WTC11 (cell line): ENCODE measurements around the gene HGS. TPM values are rescaled to one million over a fixed set of nuclear protein-coding genes. Genes with fewer than 3 reads are reported as not detected.

ENCODE experiments used
- ATAC-seq: fragments of 200-7000 bp; cut with Tn5 transposase; 2 replicates; pipeline ENCODE4 v1.10.0; 2021; ENCODE audit warnings: mild to moderate bottlenecking, moderate library complexity
- CTCF ChIA-PET: fragments of 300-600 bp; sonication (Branson Sonifier 250); formaldehyde crosslinking; loops from one replicate; lab custom pipeline; 2021; ENCODE audit warnings: antibody characterized with exemption; lab: Charles Lee
- POLR2A ChIA-PET: fragments of 350-600 bp; sonication (Branson Sonifier 250); formaldehyde crosslinking; loops from one replicate; lab custom pipeline; 2021; ENCODE audit warnings: antibody characterized with exemption; lab: Charles Lee
- DNase-seq: peaks from one replicate; pipeline ENCODE4 v3.0.0; 2021; ENCODE audit warnings: low spot score
- H3K27ac Mint-ChIP-seq: 2 replicates; pipeline ENCODE4 v1.8.0; 2021; ENCODE audit warnings: mixed read lengths
- H3K27me3 Mint-ChIP-seq: 2 replicates; pipeline ENCODE4 v1.8.0; 2021; ENCODE audit warnings: low read depth, mild to moderate bottlenecking, moderate library complexity, mixed read lengths
- H3K36me3 Mint-ChIP-seq: 2 replicates; pipeline ENCODE4 v1.8.0; 2021; ENCODE audit warnings: mixed read lengths
- H3K4me1 Mint-ChIP-seq: 2 replicates; pipeline ENCODE4 v1.8.0; 2022; ENCODE audit warnings: mixed read lengths
- H3K4me3 Mint-ChIP-seq: 2 replicates; pipeline ENCODE4 v1.8.0; 2021; ENCODE audit warnings: mild to moderate bottlenecking, moderate library complexity, mixed read lengths
- H3K9me3 Mint-ChIP-seq: 2 replicates; pipeline ENCODE4 v1.8.0; 2021; ENCODE audit warnings: mixed read lengths
- CBFB ChIP-seq: sonication (generic); formaldehyde crosslinking; IDR thresholded peaks from 2 replicates; pipeline ENCODE4 v1.8.1; 2022; ENCODE audit warnings: mild to moderate bottlenecking, low read depth, missing genetic modification reagents
- CDX4 ChIP-seq: fragments of 250-450 bp; sonication (Bioruptor Pico); IDR thresholded peaks from 2 replicates; pipeline ENCODE4 v1.9.0; 2021; ENCODE audit warnings: moderate library complexity, mild to moderate bottlenecking, inconsistent platforms, borderline replicate concordance
- CREB1 ChIP-seq: sonication (generic); formaldehyde crosslinking; IDR thresholded peaks from 2 replicates; pipeline ENCODE4 v1.8.0; 2023; ENCODE audit warnings: mild to moderate bottlenecking, missing genetic modification reagents
- FOXP4 ChIP-seq: sonication (generic); formaldehyde crosslinking; IDR thresholded peaks from 2 replicates; pipeline ENCODE4 v1.8.0; 2022; ENCODE audit warnings: mild to moderate bottlenecking, missing genetic modification reagents
- HMGXB4 ChIP-seq: sonication (generic); formaldehyde crosslinking; IDR thresholded peaks from 2 replicates; pipeline ENCODE4 v1.8.1; 2023; ENCODE audit warnings: mild to moderate bottlenecking, moderate library complexity, missing genetic modification reagents
- IRF1 ChIP-seq: sonication (generic); formaldehyde crosslinking; IDR thresholded peaks from 2 replicates; pipeline ENCODE4 v1.8.0; 2023; ENCODE audit warnings: missing genetic modification reagents
- JAZF1 ChIP-seq: fragments of 250-450 bp; sonication (Bioruptor Pico); IDR thresholded peaks from 2 replicates; pipeline ENCODE4 v1.9.0; 2021; ENCODE audit warnings: moderate library complexity, mild to moderate bottlenecking, inconsistent platforms
- JUN ChIP-seq: sonication (generic); formaldehyde crosslinking; IDR thresholded peaks from 2 replicates; pipeline ENCODE4 v1.8.0; 2023; ENCODE audit warnings: mild to moderate bottlenecking, missing genetic modification reagents
- MXD4 ChIP-seq: fragments of 250-450 bp; sonication (Bioruptor Pico); IDR thresholded peaks from 2 replicates; pipeline ENCODE4 v1.8.0; 2021; ENCODE audit warnings: mild to moderate bottlenecking, moderate library complexity, borderline replicate concordance
- NR1H2 ChIP-seq: sonication (generic); formaldehyde crosslinking; IDR thresholded peaks from 2 replicates; pipeline ENCODE4 v1.9.0; 2021; ENCODE audit warnings: mild to moderate bottlenecking, moderate library complexity, missing genetic modification reagents
- NR2C2 ChIP-seq: sonication (generic); formaldehyde crosslinking; IDR thresholded peaks from 2 replicates; pipeline ENCODE4 v1.8.0; 2022; ENCODE audit warnings: mild to moderate bottlenecking, missing genetic modification reagents
- NR3C1 ChIP-seq: sonication (generic); formaldehyde crosslinking; conservative IDR thresholded peaks from 2 replicates; pipeline ENCODE4 v1.8.1; 2023; ENCODE audit warnings: low read depth, mild to moderate bottlenecking, missing genetic modification reagents
- OVOL2 ChIP-seq: fragments of 250-450 bp; sonication (Bioruptor Pico); IDR thresholded peaks from 2 replicates; pipeline ENCODE4 v1.9.0; 2021; ENCODE audit warnings: mild to moderate bottlenecking, borderline replicate concordance
- PRRX2 ChIP-seq: fragments of 250-450 bp; sonication (Bioruptor Pico); IDR thresholded peaks from 2 replicates; pipeline ENCODE4 v1.8.0; 2021; ENCODE audit warnings: mild to moderate bottlenecking
- RORB ChIP-seq: fragments of 250-450 bp; sonication (Bioruptor Pico); IDR thresholded peaks from 2 replicates; pipeline ENCODE4 v1.9.0; 2021; ENCODE audit warnings: mild to moderate bottlenecking
- SMAD3 ChIP-seq: sonication (generic); formaldehyde crosslinking; IDR thresholded peaks from 2 replicates; pipeline ENCODE4 v1.8.0; 2022; ENCODE audit warnings: missing genetic modification reagents, mild to moderate bottlenecking, borderline replicate concordance
- SMAD4 ChIP-seq: sonication (generic); formaldehyde crosslinking; IDR thresholded peaks from 2 replicates; pipeline ENCODE4 v1.8.0; 2022; ENCODE audit warnings: mild to moderate bottlenecking, missing genetic modification reagents
- SOX15 ChIP-seq: fragments of 250-450 bp; sonication (Bioruptor Pico); IDR thresholded peaks from 2 replicates; pipeline ENCODE4 v1.9.0; 2021; ENCODE audit warnings: mild to moderate bottlenecking
- TEAD1 ChIP-seq: sonication (generic); formaldehyde crosslinking; IDR thresholded peaks from 2 replicates; pipeline ENCODE4 v1.8.0; 2022; ENCODE audit warnings: mild to moderate bottlenecking, missing genetic modification reagents
- ZNF263 ChIP-seq: sonication (generic); formaldehyde crosslinking; IDR thresholded peaks from 2 replicates; pipeline ENCODE4 v1.8.1; 2022; ENCODE audit warnings: low read depth, mild to moderate bottlenecking, moderate library complexity, missing genetic modification reagents
- ZNF281 ChIP-seq: sonication (generic); formaldehyde crosslinking; IDR thresholded peaks from 2 replicates; pipeline ENCODE4 v1.8.0; 2023; ENCODE audit warnings: mild to moderate bottlenecking, missing genetic modification reagents
- ZNF423 ChIP-seq: fragments of 250-450 bp; sonication (Bioruptor Pico); IDR thresholded peaks from 2 replicates; pipeline ENCODE4 v2.1.2; 2022; ENCODE audit warnings: mild to moderate bottlenecking, moderate library complexity
- total RNA-seq: library from RNA; stranded (reverse); gene quantifications from 3 replicates; pipeline ENCODE4 v1.2.3, GENCODE V29; 2021

The HGS gene
- total RNA-seq, 1 experiment from 2014 or later, result 113 TPM

- ATAC-seq (no peak), DNase-seq (no peak)
- Mint-ChIP-seq H3K27ac (no peak overlapping the region), H3K27me3 (peaks cover 30% of the 10 kb centered on the region), H3K9me3 (no peaks in the 10 kb centered on the region), H3K4me3 (no peak overlapping the region), H3K4me1 (peaks cover 12% of the 10 kb centered on the region), H3K36me3 (no peaks in the 10 kb centered on the region)
- no peak for TF ChIP-seq CREB1
- ChIA-PET CTCF (no interaction called here), POLR2A (no interaction called here)
Measured at GRCh38 chr17:81644496-81644895, 39.3 kb upstream of the HGS start.

GRCh38 chr17:81644976-81645952 is 38.5 kb upstream of the HGS start:
- TF ChIP-seq RORB (CRISPR knock-in tag), result no peak
- TF ChIP-seq NR2C2 (CRISPR knock-in tag), result no peak
- TF ChIP-seq CBFB (CRISPR knock-in tag), result no peak
- no peak for TF ChIP-seq JAZF1 (CRISPR knock-in tag)
- no peak for TF ChIP-seq NR1H2 (CRISPR knock-in tag)
- no peak for TF ChIP-seq PRRX2
- no peak for TF ChIP-seq MXD4 (CRISPR knock-in tag)
- no peak for TF ChIP-seq CDX4 (CRISPR knock-in tag)
- no peak for TF ChIP-seq ZNF423
- no peak for TF ChIP-seq TEAD1
- no peak for TF ChIP-seq SMAD4 (CRISPR knock-in tag)
- no peak for TF ChIP-seq ZNF281
- TF ChIP-seq HMGXB4, result no peak
- TF ChIP-seq IRF1 (CRISPR knock-in tag), result no peak
- H3K27me3 Mint-ChIP-seq, result peaks cover 37% of the 10 kb centered on the region
- ATAC-seq, result no peak
- CTCF ChIA-PET, result no interaction called here
- DNase-seq, result no peak
- peaks cover 12% of the 10 kb centered on the region for H3K4me1 Mint-ChIP-seq
- H3K9me3 Mint-ChIP-seq, result no peaks in the 10 kb centered on the region
- no peak overlapping the region for H3K4me3 Mint-ChIP-seq
- H3K36me3 Mint-ChIP-seq, result no peaks in the 10 kb centered on the region
- H3K27ac Mint-ChIP-seq, result no peak overlapping the region
- POLR2A ChIA-PET, result no interaction called here

GRCh38 chr17:81646869-81647600 is 36.8 kb upstream of the HGS start:
- H3K27me3 Mint-ChIP-seq, result peaks cover 42% of the 10 kb centered on the region
- H3K27ac Mint-ChIP-seq, result no peak overlapping the region
- TF ChIP-seq SMAD3 (CRISPR knock-in tag) (no peak), ZNF263 (CRISPR knock-in tag) (no peak), NR3C1 (CRISPR knock-in tag) (no peak), JUN (no peak), OVOL2 (CRISPR knock-in tag) (no peak), FOXP4 (CRISPR knock-in tag) (no peak), SOX15 (no peak)
- ATAC-seq (peak; percentile 14), DNase-seq (no peak)
- no peaks in the 10 kb centered on the region for H3K36me3 Mint-ChIP-seq
- H3K4me3 Mint-ChIP-seq, result peak overlapping the region; percentile 55
- H3K9me3 Mint-ChIP-seq, result no peaks in the 10 kb centered on the region
- H3K4me1 Mint-ChIP-seq, result peaks cover 16% of the 10 kb centered on the region
- CTCF ChIA-PET, result interaction anchor here (1.4 to 2.0 kb wide), 2 partner anchors 21 to 64 kb away, joined by 3 to 5 read pairs; no protein-coding TSS in a partner anchor
- POLR2A ChIA-PET, result interaction anchor here (0.7 to 1.4 kb wide), 2 partner anchors 10 to 388 kb away, joined by 4 to 6 read pairs; partner anchors contain the start of genes NPLOC4 and TSPAN10
